Activated CD4-positive, alpha-beta T cell treated with anti-CD3 and anti-CD28 coated beads, Interleukin-2, amount 50 U/mL, for 48 hours (primary cell): ENCODE measurements around the gene MT4.
"Not testable (repeated sequence)": the region's sequence is repeated elsewhere in the genome, so short reads cannot be mapped to it uniquely, and the experiment has no call there.

Source experiments
- DNase-seq, 2 experiments: peaks; one replicate each; pipeline ENCODE4 v3.0.0-alpha.2; 2020

The MT4 gene

GRCh38 chr16:56559109-56559508, 5.8 kb upstream of the MT4 start:
- no peak for DNase-seq

GRCh38 chr16:56560447-56560846, 4.4 kb upstream of the MT4 start:
- no peak for DNase-seq

GRCh38 chr16:56561126-56561525, 3.7 kb upstream of the MT4 start:
- DNase-seq: no peak

GRCh38 chr16:56569971-56570370, 5.1 kb downstream of the MT4 start:
- no peak for DNase-seq

- no peak for DNase-seq
Observed at GRCh38 chr16:56571525-56571924, 6.7 kb downstream of the MT4 start.

GRCh38 chr16:56574625-56575024, 9.8 kb downstream of the MT4 start:
- DNase-seq: no peak

- peak; percentile 92 to 93 for DNase-seq
Observed at GRCh38 chr16:56576585-56577299, 11.9 kb downstream of the MT4 start.

- no peak for DNase-seq
Observed at GRCh38 chr16:56577300-56577625, 12.4 kb downstream of the MT4 start.

GRCh38 chr16:56580391-56581048, 15.6 kb downstream of the MT4 start:
- DNase-seq: no peak

GRCh38 chr16:56582911-56583310, 18.0 kb downstream of the MT4 start:
- not testable (repeated sequence) for DNase-seq

GRCh38 chr16:56583351-56584168, 18.7 kb downstream of the MT4 start:
- no peak for DNase-seq

GRCh38 chr16:56584276-56584675, 19.4 kb downstream of the MT4 start:
- DNase-seq: no peak

- DNase-seq: no peak
Observed at GRCh38 chr16:56588781-56589140, 23.9 kb downstream of the MT4 start.

- peak; percentile 44 to 55 for DNase-seq
Observed at GRCh38 chr16:56589141-56590039, 24.5 kb downstream of the MT4 start, which contains the start of gene MT3. TSS of gene MT3 (plus strand) at chr16:56589528. CDS start at chr16:56589591, 63 bp downstream.

GRCh38 chr16:56591377-56592060, 26.6 kb downstream of the MT4 start:
- DNase-seq: no peak

GRCh38 chr16:56593573-56594291, 28.9 kb downstream of the MT4 start:
- no peak for DNase-seq

- no peak for DNase-seq
Observed at GRCh38 chr16:56594292-56594619, 29.4 kb downstream of the MT4 start.

- peak in 1 of 2 experiments; percentile 40 for DNase-seq
Observed at GRCh38 chr16:56600398-56600999, 35.6 kb downstream of the MT4 start.

GRCh38 chr16:56601325-56601724, 36.5 kb downstream of the MT4 start:
- no peak for DNase-seq

GRCh38 chr16:56603589-56603988, 38.7 kb downstream of the MT4 start:
- DNase-seq: no peak

- no peak for DNase-seq
Observed at GRCh38 chr16:56604966-56605365, 40.1 kb downstream of the MT4 start.
